CD4-positive, alpha-beta T cell treated with Interleukin-15 for 1 hour (primary cell): ENCODE measurements around the gene SRSF4.
"Not testable (repeated sequence)": the region's sequence is repeated elsewhere in the genome, so short reads cannot be mapped to it uniquely, and the experiment has no call there.

Experiments
- DNase-seq: peaks from one replicate; pipeline ENCODE4 v3.0.0-alpha.2; 2020

The SRSF4 gene

DNA sequence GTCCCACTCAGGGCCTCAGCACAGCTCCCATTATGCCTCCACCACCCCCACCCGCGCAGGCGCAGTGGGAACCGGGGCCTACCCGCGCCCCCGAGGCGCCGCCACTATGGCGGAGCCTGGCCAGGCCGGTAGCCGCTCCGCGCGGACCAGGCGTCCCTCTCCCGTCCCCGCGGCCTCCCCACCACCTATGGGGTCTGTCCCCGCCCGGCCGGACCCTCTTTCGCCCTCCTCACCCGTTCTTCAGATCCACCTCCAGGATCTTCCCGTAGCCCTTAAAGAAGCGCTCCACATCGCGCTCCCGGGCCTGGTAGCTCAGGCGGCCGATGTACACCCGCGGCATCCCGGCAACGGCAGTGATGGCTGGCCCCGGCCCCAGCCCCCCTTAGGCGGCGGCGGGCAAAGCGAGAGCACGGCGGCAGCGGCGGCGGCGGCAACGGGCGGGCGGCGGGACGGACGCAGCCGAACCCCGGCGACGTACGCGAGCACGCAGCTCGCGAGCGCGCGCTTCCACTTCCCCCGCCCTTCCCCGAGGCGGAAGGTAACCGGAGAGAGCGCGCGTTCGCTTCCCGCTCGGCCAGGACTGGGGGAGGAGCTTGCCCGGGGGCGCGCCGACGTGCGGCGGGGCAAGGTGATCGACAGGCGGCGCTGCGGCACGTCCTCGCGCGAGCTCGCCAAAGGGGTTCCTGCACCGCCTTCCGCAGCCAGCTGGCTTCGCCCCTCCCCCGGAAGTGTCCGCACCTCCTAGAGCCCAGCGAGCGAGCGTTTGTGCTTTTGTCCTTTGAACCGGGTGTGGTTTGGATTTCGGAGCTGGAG lies at the start of gene SRSF4:
Gene SRSF4, minus strand, starts transcription at position 488 of the 813 bp plus-strand sequence. Its CDS starts 148 bp downstream, at position 340.
- DNase-seq = peak; percentile 98

DNA sequence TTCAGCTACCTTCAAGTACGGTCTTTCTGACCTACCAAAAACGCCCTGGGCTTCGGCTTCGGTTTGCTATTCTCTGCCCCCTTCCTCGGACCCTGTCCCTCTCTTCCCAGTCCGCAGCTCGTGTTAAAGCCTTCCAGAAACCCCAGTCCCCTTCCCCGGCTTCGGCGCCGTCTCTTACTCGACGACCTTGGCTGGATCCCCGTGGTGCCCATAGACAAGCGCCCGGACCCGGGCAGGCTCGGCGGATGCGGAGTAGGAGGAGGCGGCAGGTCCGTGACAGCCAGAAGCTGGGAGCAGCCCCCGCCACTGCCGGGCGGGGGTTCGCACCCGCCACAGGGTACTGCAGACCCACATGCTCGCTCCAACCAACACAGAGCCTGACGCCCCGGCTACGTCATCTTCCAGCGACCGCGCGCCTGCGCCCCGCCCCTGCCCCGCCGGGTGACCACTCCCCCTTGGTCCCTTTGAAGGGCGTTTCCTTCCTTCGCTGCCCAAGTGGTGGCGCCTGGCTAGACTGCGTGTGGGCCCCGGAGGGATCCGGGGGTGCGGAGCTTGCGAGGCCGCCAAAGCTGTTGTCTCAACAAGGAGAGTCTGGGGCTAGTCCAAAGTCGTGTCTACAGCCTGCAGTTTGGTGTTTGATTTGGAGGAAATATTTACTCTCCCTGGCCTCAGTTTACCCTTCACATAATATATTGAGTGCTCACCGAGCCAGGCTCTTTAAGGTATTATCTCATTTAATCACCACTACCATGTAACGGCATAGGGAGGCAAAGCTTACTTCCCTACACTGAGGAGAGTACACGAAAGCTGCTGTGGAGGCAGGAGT lies 49.1 kb upstream of the SRSF4 start, which contains the start of gene MECR:
Gene MECR, minus strand, starts transcription at position 382 of the 826 bp plus-strand sequence. Its CDS starts 28 bp downstream, at position 354.
- DNase-seq = peak; percentile 93

DNA sequence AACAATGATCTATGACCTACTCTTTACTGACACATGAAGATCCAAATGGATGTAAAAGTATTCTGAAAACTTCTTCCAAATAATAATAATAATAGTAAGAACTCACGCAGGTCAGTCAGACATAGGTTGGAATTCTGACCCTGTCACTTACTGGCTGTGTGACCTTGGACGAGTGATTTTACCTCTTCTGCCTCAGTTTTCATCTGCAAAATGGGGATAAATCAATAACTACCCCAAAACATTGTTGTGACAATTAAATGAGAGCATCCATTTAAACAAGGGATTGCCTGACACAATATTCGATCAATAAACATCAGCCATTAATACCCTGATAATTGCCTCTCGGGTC lies 48.5 kb upstream of the SRSF4 start:
- DNase-seq = no peak

DNA sequence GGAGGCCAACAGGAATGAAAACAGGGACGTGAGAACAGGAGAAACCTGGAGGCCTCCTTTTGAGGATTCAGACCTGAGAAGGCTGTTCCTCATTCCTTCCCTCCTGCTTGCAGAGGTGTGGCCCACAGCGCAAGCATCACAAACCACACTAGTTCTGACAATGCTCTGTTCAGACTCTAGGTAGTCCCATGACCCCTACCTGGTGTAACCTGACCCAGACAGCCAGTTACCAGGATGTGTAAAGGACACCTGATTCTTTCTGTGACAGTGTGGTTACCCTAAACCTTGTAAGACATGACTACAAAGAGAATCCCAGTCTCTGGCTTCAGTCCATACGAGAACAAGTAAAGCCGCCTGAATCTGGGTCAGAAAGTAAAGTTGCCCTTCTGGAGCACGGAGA lies 45.8 kb upstream of the SRSF4 start:
- no peak for DNase-seq

DNA sequence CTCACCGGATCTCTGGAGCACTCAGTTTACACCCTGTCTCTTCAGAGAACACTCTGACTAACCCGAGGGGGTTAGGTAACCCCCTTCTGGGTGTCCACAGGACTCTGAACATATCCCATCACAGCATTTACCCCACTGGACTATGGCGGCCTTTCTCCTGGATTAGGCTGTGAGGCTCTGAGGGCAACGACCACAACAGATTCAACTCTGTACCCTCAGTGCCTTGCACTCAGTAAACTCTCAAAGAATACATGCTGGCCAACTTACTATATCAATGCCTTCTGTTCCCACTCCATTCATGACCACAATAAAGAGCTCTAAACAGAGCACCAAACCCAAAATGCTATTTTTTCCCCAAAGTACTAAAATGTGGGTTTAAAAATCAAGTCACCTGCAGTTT lies 43.7 kb upstream of the SRSF4 start:
- no peak for DNase-seq

DNA sequence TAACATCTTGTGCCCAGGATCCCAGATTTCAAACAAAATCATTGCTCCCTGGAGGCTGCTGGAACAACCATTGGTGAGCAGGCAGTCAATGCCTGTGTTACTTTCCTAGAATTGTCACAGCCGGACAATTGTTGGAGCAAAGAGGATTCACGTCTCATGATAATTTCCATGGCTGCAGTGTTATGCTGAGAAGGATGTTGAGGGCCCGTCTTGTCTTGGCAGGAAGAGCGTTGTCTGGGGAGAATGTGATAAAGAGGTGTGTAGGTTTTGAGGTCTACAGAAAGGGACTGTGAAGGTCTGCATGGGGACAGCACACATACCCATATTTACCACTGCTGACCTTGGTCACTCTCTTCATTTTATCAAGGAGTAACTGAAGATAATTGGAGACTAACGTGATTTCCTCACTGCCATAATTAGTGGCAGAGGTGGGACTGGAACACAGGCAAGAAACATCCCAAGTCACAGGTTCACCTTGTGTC lies 42.7 kb upstream of the SRSF4 start:
- DNase-seq = no peak

DNA sequence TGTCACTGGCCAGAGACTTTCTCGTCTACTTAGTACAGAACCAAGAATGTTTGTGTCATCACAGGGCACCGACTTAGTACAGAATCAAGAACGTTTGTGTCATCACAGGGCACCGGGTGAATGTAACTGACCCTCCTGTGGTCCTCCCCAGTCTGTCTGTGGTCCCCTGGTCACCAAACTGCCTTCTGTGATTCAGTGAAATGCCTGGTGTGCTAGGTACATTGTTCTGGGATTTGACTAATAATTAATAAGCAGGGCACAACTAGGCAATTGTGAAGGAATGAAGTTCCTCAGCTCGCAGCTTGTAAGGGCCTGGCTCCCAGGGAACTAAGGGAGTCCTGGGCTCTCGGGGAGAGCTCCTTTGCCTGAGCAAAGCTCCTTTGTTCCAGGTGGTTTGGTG lies 41.8 kb upstream of the SRSF4 start:
- no peak for DNase-seq

DNA sequence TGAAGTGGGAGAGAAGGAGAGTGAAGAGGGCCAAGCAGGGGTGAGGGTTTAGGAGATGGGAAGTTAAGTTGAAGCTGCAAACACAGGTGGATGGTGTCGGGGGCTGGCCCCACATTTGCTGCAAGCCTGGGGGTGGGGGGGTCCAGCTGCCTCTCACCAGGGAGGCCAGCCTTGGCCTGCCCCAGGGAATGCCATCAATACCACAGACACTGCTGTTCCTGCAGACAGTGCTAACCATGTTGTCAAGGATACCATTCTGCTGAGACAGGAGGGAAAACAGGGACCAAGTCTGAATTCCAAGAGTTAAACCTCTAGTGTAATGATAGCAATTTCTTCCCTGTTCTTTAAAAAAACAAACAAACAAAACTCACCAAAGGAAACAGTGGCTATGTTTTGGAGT lies 41.0 kb upstream of the SRSF4 start:
- no peak for DNase-seq

DNA sequence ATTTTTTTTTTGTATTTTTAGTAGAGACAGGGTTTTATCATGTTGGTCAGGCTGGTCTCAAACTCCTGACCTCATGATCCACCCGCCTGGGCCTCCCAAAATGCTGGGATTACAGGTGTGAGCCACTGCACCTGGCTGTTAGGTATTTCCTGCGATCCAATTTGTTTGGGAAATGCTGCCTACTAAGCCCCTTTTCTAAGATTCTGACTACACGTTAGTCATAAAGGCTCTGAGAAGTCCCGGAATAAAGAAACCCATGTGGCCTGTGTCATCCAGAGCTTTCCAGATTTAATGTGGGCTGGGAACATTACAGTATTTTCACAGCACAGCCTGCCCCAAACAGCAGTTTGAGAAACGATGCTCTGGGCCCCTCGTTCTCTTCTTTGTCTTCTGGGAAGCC lies 40.6 kb upstream of the SRSF4 start:
- DNase-seq = not testable (repeated sequence)

DNA sequence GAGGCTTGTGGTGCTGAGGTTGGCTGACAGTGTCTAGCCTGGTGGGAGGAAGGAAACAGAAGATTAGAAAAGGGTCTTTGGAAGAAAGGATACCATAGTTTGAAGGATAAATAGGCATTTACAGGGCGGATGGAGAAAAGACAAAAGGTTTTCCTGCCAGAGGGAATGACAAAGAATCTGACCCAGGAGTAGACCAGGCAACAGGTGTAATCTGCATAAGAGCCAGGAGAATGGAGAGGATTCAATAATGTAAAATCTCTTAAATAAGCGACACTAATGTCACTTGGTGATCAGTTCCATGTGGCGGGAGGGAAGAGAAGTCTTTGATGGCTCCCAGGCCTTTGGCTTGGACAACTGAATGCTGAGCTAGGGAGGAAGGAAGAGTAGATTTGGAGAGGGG lies 39.6 kb upstream of the SRSF4 start:
- DNase-seq = no peak

DNA sequence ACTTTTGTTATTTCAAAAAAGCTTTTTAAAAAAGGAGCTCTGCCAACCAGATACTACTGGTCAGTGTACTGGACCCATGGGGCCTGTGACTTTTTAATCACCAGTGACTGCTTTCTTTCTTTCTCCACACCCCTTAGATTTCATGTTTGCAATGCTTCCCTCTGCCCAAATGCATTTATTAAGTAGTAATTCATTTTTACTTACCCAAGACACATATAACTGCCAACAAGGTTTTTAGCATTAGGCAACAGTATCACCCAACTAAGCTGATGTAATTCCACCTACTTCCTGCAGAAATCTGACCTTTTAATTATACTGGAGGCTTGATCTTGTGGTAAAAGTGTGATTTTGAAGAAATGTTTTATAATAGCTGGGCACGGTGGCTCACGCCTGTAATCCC lies 36.5 kb upstream of the SRSF4 start:
- no peak for DNase-seq

DNA sequence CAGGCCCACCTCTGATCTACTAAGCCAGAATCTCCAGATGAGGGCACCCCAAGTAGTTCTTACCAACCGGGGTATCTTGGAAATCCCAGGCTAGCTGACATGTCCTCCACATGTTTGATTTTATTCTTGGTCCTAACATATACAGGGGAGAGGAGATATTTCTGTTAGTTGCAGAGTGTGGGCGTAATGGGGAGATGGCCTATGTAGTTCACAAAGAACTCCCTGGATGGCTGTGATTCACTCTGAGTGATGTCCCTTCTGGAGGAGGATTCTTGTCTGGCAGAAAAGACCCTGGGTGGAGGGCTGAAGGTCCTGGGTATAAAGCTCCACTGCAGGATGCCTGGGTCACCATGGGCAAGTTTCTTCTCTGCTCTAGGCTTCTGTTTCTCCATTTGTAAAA lies 35.9 kb upstream of the SRSF4 start:
- DNase-seq = no peak

DNA sequence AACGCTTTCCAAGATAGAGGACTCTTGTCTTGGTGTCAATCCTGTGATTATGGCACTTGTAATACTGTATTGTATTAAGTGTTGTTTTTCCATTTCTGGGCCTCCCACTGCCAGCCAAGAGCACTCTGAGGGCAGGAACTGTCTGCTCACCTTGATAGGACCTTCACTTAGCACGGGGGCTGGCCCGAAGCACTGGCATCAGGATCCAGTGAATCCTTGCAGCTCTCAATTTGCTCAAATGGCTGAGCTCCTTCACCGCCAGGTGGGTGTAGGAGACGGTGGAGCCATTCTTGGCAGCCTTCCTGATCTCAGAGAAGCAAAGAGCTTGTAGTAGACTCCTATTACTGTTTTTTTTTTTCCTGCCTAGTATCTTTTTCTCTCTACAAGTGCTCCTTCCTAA lies 31.4 kb upstream of the SRSF4 start:
- no peak for DNase-seq

DNA sequence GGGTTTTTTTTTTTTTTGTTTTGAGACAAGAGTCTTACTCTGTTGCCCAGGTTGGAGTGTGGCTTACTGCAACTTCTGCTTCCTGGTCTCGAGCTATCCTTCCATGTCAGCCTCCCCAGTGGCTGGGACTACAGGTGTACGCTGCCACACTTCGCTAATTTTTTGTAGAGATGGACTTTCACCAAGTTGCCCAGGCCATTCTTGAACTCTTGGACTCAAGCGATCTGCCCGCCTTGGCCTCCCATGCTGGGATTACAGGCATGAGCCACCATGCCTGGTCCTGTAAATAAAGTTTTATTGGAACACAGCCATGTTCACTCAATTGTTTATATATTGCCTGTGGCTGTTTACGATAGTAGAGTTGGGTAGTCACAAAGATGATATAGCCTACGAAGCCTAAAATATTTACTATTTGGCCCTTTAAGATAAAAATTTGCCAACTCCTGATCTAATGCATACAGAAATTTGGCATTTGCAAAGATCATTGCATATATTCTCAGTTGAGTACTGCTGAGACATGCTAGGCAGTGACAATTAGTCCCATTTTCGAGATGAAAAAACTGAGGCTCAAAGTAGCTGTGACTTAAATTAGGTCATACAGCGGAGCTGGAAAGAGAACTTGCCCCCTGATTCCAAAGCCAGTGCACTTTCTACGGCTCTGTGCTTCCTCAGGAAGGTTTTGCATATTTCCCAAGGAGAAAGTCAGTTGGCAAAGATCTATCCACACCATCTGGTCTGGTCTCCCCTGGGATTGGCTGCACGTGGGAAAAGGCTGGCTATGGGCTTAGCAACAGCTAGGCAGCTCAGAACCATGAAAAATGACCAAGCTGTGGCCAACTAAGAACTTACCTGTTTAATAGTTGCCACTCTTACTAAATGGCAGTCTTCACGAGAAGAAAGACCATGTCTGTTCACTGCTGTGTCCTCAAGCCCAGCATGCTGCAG lies 29.7 kb upstream of the SRSF4 start:
- no peak for DNase-seq

DNA sequence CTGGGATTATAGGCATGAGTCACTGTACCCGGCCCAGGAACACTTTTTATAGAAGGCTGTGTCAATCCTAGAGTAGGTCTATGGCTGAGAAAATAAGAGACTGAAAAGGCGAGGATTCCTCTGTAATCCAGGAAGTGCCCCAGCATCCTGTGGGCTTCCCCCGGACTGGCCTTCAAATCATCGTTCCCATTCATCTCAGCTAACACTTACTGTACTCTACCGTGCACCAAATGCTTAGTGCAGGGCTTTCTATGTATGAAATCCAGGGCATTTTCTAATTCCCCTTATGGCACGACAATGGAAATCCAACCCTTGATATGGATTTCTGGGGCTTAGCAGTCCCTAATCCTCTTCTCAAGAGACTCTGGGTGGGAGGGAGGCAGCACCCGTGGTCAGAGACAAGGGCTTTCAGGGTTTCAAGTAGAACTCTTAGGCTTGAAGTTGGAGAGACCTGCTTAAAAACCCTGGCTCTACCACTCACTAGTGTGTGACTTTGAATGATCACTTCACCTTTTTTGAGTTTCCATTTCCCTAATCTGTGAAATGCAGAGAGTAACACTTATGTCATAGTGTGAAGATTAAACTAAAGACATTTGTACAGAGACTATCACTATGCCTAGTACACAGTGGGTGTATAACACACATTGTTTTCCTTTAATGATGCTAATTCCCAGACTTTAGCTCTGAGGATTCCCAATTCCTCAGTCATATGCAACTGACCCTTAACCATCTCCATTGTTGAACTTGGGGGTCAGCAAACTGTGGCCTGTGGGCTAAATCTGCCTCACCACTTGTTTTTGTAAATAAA lies 28.8 kb upstream of the SRSF4 start:
- DNase-seq = no peak

DNA sequence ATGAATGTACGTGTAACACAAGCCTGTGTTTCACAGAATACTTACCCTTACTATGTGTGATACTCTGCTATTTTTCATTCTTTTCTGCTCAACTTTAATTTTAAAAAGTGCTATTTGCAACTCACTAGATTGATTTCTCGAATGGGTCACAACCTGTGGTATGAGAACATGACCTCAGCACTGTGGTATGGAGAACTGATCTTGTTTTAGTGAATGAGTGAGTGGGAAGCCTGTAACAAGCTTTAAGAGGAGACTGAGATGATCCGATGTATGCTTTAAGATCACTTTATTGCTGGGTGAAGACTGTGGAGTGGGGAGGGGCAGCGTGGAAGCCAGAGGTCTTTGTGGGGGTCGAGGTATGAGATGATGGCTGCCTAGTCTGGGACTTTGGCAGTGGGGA lies 27.5 kb upstream of the SRSF4 start:
- no peak for DNase-seq

DNA sequence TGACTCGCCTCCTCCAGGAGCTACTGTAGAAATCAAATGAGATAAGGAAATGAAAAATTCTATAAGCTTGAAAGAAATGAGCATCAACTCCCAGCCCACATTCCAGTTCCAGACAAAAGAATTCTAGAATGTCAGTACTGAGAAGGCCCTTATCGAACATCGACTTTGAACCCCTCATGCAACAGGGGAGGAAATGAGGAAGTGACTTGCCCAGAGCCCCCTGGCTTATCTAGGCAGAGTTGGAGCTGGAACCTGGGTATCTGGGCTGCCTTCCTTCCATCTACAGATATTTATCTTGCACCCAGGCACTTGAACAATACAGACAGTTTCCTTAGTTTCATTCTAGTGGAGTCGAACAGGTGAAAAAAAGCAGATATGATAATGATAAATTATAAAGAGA lies 26.7 kb upstream of the SRSF4 start:
- no peak for DNase-seq

DNA sequence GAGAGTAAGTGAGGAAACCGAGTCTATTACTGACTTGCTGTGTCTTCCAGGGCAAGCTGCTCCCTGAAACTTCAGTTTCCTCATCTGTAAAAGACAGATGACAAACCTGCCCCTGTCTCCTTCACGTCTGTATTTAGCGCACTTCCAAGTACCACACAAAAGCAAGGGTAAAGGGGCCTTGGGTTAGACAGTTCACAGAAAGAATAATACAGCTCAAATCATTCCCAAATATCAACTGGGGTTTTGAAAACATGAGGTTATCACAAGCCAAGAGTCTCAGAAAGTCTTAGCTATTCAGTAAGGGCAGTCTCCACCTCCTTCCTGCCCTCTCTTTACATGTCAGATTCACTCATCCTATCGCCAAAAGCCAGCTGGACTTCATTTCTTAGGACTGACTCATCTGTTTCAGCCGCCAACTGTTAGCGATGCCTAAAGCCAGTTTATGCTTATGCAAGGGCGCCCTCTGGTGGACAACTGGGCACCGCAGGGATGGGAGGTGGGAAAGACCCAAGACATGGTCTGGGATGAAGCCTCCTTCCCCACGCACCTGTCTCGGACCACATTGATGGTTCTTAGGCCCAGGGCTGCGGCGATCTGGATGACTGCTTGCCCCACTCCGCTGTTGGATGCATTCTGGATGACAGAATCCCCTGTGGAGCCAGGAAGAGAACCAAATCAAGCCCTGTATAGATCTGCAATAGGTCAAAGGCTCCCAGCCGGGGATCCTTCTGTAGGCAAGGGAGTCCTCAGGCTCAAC lies 21.1 kb upstream of the SRSF4 start:
- DNase-seq = peak; percentile 79

DNA sequence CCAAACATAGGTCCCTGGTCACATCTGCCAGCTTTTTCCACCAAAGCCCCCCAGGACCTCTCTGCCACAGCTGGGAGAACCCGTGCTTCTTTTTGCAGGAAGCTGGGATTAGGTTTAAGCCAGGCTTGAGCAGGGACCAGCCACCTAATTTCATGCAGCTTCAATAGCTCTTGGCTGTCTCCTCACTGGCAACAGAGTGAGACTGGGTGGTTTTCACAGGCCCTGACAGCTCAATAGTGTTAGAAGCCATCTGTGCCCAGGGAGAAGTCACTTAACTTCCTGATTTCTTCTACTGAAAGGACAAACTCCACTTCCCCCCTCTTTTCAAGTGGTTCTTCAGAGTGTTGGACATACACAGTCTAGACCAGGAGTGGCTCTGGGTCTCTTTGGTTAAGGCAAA lies 20.4 kb upstream of the SRSF4 start:
- no peak for DNase-seq

DNA sequence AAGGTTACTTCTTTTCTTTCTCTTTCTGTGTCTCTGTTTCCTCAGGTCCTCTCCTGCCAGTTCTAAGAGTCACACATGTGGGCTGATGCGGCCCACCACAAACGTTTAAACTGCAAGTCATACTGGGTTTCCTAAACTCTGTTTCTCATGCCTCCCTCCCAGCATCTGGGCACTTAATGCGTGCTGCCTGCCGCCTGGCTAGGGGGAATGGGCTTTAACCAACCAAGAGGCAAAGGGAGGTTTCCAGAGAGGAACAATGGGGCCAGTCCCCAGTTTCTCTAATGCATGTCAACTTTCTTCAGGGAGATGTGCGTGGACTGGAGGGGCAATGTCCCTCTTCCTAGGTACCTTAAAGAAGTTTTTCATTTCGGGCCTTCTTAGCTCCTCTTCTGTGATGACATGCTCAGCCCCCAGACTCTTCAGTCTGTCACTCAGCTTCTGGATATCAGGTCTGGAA lies 19.9 kb upstream of the SRSF4 start:
- DNase-seq = no peak
